Activated B cell treated with CpG ODN at 0.5 μM for 24 hours (primary cell): ENCODE data around the gene WWOX. TPM values are rescaled to one million over a fixed set of nuclear protein-coding genes. Genes with fewer than 3 reads are reported as not detected.

Source experiments
- ATAC-seq: fragments of 200-7000 bp; cut with Tn5 transposase; one replicate; pipeline ENCODE4 v1.10.0; 2021; ENCODE audit warnings: low read depth, mild to moderate bottlenecking, moderate library complexity
- CTCF ChIA-PET: fragments of 350-600 bp; sonication (Branson Sonifier 250); formaldehyde crosslinking; loops from one replicate; lab custom pipeline; 2021; ENCODE audit warnings: antibody characterized with exemption; lab: Charles Lee
- POLR2A ChIA-PET: fragments of 350-600 bp; sonication (Branson Sonifier 250); formaldehyde crosslinking; loops from one replicate; lab custom pipeline; 2021; ENCODE audit warnings: antibody characterized with exemption; lab: Charles Lee
- DNase-seq: peaks from one replicate; pipeline ENCODE4 v3.0.0; 2022
- H3K27ac Mint-ChIP-seq: one replicate; pipeline ENCODE4 v1.8.0; 2020; ENCODE audit warnings: mixed read lengths
- H3K27me3 Mint-ChIP-seq: one replicate; pipeline ENCODE4 v1.8.0; 2021; ENCODE audit warnings: mixed read lengths
- H3K36me3 Mint-ChIP-seq: one replicate; pipeline ENCODE4 v1.8.0; 2021; ENCODE audit warnings: low read depth, mixed read lengths
- H3K4me1 Mint-ChIP-seq: one replicate; pipeline ENCODE4 v1.8.0; 2021; ENCODE audit warnings: mixed read lengths
- H3K4me3 Mint-ChIP-seq: one replicate; pipeline ENCODE4 v1.8.0; 2020; ENCODE audit warnings: mild to moderate bottlenecking, mixed read lengths
- H3K9me3 Mint-ChIP-seq: one replicate; pipeline ENCODE4 v1.8.0; 2020; ENCODE audit warnings: mixed read lengths
- intact Hi-C: fragments of 100-400 bp; cut with micrococcal nuclease; formaldehyde crosslinking; loops from one replicate; pipeline ENCODE4 v1.15.1; 2024
- total RNA-seq: library from RNA; stranded (reverse); gene quantifications from 2 replicates; pipeline ENCODE4 v1.2.3, GENCODE V29; 2022
- TF ChIP-seq, protein P1 (sequence below): fragments of 200-600 bp; IDR thresholded peaks from one replicate; pipeline ENCODE4 v1.8.0; 2022; ENCODE audit warnings: antibody characterized with exemption, mild to moderate bottlenecking

WWOX gene
- total RNA-seq, 1 donor from 2014 or later = 22.6 TPM

DNA sequence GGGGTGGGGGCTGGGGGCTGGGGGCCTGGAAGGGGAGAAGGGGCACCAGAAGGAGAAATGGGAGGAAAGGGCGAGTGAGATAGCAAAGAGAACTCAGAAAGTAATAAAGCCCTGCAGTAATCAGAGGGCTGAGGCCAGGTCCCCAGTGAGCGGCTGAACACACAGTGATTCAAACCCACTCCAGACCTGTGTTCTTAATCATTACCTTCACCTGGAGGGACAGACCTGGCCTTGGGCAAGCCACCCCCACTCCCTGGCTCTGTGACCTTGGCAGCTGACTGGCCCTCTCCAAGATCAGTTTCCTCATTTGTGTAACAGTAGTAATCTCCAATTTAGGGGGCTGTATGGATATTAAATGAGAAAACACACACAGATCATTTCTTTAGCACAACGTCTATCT lies 150.4 kb downstream of the WWOX start:
- Mint-ChIP-seq H3K27me3 (no peaks in the 10 kb centered on the region), H3K4me3 (no peak overlapping the region), H3K4me1 (no peaks in the 10 kb centered on the region), H3K9me3 (no peaks in the 10 kb centered on the region), H3K36me3 (no peaks in the 10 kb centered on the region), H3K27ac (no peak overlapping the region)
- DNase-seq (no peak), ATAC-seq (no peak)
- intact Hi-C loops = no loop called here
- ChIA-PET CTCF (no interaction called here), POLR2A (no interaction called here)
- TF ChIP-seq, protein P1, sequence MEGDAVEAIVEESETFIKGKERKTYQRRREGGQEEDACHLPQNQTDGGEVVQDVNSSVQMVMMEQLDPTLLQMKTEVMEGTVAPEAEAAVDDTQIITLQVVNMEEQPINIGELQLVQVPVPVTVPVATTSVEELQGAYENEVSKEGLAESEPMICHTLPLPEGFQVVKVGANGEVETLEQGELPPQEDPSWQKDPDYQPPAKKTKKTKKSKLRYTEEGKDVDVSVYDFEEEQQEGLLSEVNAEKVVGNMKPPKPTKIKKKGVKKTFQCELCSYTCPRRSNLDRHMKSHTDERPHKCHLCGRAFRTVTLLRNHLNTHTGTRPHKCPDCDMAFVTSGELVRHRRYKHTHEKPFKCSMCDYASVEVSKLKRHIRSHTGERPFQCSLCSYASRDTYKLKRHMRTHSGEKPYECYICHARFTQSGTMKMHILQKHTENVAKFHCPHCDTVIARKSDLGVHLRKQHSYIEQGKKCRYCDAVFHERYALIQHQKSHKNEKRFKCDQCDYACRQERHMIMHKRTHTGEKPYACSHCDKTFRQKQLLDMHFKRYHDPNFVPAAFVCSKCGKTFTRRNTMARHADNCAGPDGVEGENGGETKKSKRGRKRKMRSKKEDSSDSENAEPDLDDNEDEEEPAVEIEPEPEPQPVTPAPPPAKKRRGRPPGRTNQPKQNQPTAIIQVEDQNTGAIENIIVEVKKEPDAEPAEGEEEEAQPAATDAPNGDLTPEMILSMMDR = no peak

DNA sequence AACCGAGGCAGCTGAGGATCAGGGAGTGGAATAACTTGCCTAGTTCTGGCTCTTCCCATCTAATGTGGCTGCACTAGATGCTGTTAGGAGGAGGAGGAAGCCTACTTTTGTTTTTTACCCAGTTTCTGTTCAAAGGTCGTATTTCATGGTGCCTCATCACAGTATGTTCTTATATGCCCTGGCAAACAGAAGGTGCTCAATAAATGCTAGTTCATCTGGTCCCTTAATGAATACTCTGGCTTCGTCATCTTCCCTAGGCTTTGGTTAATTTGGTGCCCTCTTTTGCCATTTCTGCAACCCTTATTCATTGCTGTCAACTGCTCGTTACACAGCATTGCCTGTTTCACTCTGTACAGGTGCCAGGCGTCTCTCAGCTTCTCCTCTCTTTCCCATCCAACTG lies 151.7 kb downstream of the WWOX start:
- ATAC-seq (no peak), DNase-seq (no peak)
- Mint-ChIP-seq H3K36me3 (no peaks in the 10 kb centered on the region), H3K4me3 (no peak overlapping the region), H3K9me3 (no peaks in the 10 kb centered on the region), H3K4me1 (no peaks in the 10 kb centered on the region), H3K27ac (no peak overlapping the region), H3K27me3 (no peaks in the 10 kb centered on the region)
- TF ChIP-seq, protein P1 = no peak
- intact Hi-C loops = no loop called here
- ChIA-PET CTCF (no interaction called here), POLR2A (no interaction called here)

DNA sequence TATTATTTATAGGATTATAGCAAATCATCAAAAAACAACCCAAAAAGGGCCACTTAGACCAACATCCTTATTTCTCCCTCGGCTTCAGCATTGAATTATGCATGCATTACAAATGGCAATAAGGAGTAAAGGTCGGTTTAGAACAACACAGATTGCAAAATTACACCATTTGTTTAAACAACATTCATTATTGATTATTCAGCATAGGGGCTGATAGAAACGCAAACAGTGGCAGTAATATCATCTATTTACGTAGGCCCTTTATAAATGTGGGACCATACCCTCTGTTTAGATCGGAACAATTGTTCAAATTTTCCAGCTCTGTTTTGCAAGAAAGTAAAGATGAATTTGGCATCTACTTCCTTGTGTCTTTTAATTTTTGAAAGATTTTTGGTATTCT lies 153.3 kb downstream of the WWOX start:
- POLR2A ChIA-PET = no interaction called here
- intact Hi-C loops = no loop called here

DNA sequence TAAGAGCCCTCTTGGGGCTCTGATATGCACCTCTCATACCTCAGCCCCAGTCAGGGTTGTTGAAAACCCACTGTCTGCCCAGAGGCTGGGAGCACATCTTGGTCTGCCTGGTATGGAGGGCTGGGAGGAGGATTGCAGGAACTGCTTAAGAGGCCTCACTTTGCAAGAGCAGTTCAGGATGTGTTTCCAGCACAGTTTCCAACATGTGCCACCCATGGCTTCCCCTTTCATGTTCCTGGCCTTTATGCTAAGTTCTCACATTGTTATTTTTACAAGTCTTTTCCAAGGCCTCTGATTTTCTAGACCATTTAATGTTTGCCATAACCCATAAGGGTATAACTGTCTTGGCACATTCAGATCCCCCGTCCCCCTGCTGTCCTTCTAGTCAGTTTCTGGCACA lies 155.4 kb downstream of the WWOX start:
- TF ChIP-seq, protein P1 = no peak
- Mint-ChIP-seq H3K9me3 (no peaks in the 10 kb centered on the region), H3K4me1 (no peaks in the 10 kb centered on the region), H3K27ac (no peak overlapping the region), H3K27me3 (no peaks in the 10 kb centered on the region), H3K36me3 (no peaks in the 10 kb centered on the region), H3K4me3 (no peak overlapping the region)
- ChIA-PET CTCF (no interaction called here), POLR2A (no interaction called here)
- ATAC-seq (no peak), DNase-seq (no peak)
- intact Hi-C loops = no loop called here

More for the DNA sequence above, 153.3 kb downstream of the WWOX start:
- H3K36me3 Mint-ChIP-seq = no peaks in the 10 kb centered on the region
- no peaks in the 10 kb centered on the region for H3K27me3 Mint-ChIP-seq
- ATAC-seq = no peak
- H3K27ac Mint-ChIP-seq = no peak overlapping the region
- DNase-seq = no peak
- TF ChIP-seq, protein P1 = no peak
- CTCF ChIA-PET = no interaction called here
- no peaks in the 10 kb centered on the region for H3K4me1 Mint-ChIP-seq
- no peak overlapping the region for H3K4me3 Mint-ChIP-seq
- no peaks in the 10 kb centered on the region for H3K9me3 Mint-ChIP-seq

DNA sequence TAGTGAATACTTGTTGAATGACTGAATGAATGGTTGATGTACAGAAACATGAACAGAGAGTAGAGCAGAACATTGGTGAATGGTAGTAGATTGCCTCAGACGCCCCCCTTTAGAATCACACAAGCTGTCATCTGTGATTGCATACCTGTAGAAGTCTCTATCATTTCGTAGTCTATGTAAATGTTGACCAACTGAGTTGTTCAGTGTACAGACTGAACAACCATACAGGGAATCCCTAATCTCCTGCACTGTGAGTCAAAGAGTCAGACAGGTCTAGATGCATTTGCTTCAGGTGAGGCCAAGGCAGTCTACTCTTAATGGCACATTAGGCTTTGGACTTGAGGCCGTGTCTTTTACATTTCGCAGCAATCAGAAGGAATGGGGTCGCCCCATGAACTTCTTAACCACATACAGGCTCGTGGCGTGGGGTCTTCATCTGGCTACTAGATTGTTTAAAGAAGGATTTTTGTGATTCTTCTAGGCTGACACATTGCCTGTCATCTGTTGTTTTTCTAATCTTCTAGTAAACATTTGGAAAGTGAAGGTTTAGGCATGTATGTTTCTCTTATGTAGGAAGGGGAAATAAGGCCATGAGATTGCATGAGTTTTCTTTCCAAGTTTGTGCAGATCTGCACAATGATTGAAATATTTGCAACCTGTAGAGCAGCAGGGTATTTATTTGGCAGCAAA lies 157.4 kb downstream of the WWOX start:
- ATAC-seq (no peak), DNase-seq (no peak)
- Mint-ChIP-seq H3K9me3 (no peaks in the 10 kb centered on the region), H3K4me3 (no peak overlapping the region), H3K36me3 (no peaks in the 10 kb centered on the region), H3K27me3 (no peaks in the 10 kb centered on the region), H3K4me1 (no peaks in the 10 kb centered on the region), H3K27ac (no peak overlapping the region)
- intact Hi-C loops = no loop called here
- TF ChIP-seq, protein P1 = no peak
- POLR2A ChIA-PET = no interaction called here
- CTCF ChIA-PET = no interaction called here
